Neural crest cell (in vitro differentiated cells): ENCODE data around the gene PRKAG2. TPM values are rescaled to one million over a fixed set of nuclear protein-coding genes. Genes with fewer than 3 reads are reported as not detected.

Experiments
- DNase-seq: peaks from one replicate; pipeline ENCODE4 v3.0.0; 2021; ENCODE audit warnings: low read depth, mixed read lengths, low spot score
- H3K27ac Mint-ChIP-seq: one replicate; pipeline ENCODE4 v1.8.0; 2021; ENCODE audit warnings: mild to moderate bottlenecking, mixed read lengths; ENCODE audit not compliant: unreplicated experiment
- H3K27me3 Mint-ChIP-seq: 2 replicates; pipeline ENCODE4 v1.8.0; 2021; ENCODE audit warnings: low read depth, mild to moderate bottlenecking, mixed read lengths
- H3K36me3 Mint-ChIP-seq: 2 replicates; pipeline ENCODE4 v1.8.0; 2021; ENCODE audit warnings: low read depth, mild to moderate bottlenecking, mixed read lengths
- H3K4me1 Mint-ChIP-seq: 2 replicates; pipeline ENCODE4 v1.8.0; 2021; ENCODE audit warnings: mixed read lengths
- H3K4me3 Mint-ChIP-seq: one replicate; pipeline ENCODE4 v1.8.0; 2021; ENCODE audit warnings: mild to moderate bottlenecking, mixed read lengths
- H3K9me3 Mint-ChIP-seq: 2 replicates; pipeline ENCODE4 v1.8.0; 2021; ENCODE audit warnings: mixed read lengths
- CTCF ChIP-seq: fragments of 200-600 bp; sonication (generic); conservative IDR thresholded peaks from 2 replicates; pipeline ENCODE4 v1.5.0; 2021; ENCODE audit warnings: antibody characterized with exemption, mild to moderate bottlenecking
- total RNA-seq: library from RNA; stranded (reverse); gene quantifications from 2 replicates; pipeline ENCODE4 v1.2.1, GENCODE V29; 2021

The PRKAG2 gene
- total RNA-seq, 1 donor from 2014 or later, result 12.5 TPM

- no peaks in the 10 kb centered on the region for H3K27me3 Mint-ChIP-seq
- peaks cover 2% of the 10 kb centered on the region for H3K4me1 Mint-ChIP-seq
- H3K9me3 Mint-ChIP-seq, result peaks cover 2% of the 10 kb centered on the region
- no peak overlapping the region for H3K4me3 Mint-ChIP-seq
- H3K36me3 Mint-ChIP-seq, result no peaks in the 10 kb centered on the region
- TF ChIP-seq CTCF, result no peak
- no peak for DNase-seq
- no peak overlapping the region for H3K27ac Mint-ChIP-seq
Measured at GRCh38 chr7:151592868-151593486, 283.9 kb downstream of the PRKAG2 start.

DNA sequence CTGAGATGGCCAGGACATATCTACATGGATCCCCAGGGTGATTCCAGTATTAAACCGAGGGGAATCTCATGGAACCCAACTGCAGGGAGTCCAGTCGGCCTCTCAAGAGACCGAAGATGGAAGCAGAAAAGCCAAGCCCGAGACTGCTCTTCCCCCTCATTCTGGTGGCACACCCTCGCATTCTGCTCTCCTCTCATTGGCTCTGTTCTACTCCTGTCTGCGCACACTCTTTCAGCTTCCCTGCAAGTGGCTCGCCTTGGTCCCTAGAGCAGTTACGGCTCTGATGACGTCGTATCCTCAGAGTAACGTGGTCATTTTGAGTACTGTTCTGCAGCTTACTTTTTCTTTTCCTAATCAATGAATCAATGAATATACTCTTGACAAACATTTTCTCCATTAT lies 284.6 kb downstream of the PRKAG2 start:
- H3K9me3 Mint-ChIP-seq, result peaks cover 2% of the 10 kb centered on the region
- H3K27ac Mint-ChIP-seq, result no peak overlapping the region
- no peak for TF ChIP-seq CTCF
- H3K4me1 Mint-ChIP-seq, result no peaks in the 10 kb centered on the region
- DNase-seq, result no peak
- H3K36me3 Mint-ChIP-seq, result no peaks in the 10 kb centered on the region
- H3K4me3 Mint-ChIP-seq, result no peak overlapping the region
- no peaks in the 10 kb centered on the region for H3K27me3 Mint-ChIP-seq

DNA sequence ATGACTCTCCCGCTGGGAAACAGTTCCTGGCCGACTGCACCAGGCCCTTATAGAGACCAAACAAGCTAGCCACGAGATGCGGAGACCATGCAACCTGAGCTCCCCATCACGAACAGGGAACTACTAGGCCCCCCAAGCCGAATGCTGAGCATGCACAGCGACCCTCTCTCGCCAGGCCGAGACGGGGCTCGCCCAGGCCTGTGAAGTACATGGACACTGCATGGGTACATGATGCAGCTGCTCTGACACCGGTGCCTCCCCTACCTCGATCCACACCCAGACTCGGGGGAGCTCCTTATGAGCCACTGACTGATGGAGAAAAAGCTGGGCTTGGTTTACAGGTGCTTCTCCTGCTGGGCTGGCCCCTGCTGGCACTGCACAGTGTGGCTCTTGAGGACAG lies 285.0 kb downstream of the PRKAG2 start:
- H3K4me3 Mint-ChIP-seq, result no peak overlapping the region
- no peaks in the 10 kb centered on the region for H3K36me3 Mint-ChIP-seq
- peaks cover 2% of the 10 kb centered on the region for H3K9me3 Mint-ChIP-seq

GRCh38 chr7:151590850-151591771 lies 285.8 kb downstream of the PRKAG2 start:
- Mint-ChIP-seq H3K27ac (peak overlapping the region; percentile 24), H3K9me3 (no peaks in the 10 kb centered on the region), H3K36me3 (no peaks in the 10 kb centered on the region), H3K27me3 (no peaks in the 10 kb centered on the region), H3K4me1 (no peaks in the 10 kb centered on the region), H3K4me3 (no peak overlapping the region)
- no peak for TF ChIP-seq CTCF
- no peak for DNase-seq

More for the DNA sequence above, 285.0 kb downstream of the PRKAG2 start:
- DNase-seq, result no peak
- H3K4me1 Mint-ChIP-seq, result no peaks in the 10 kb centered on the region
- no peak overlapping the region for H3K27ac Mint-ChIP-seq
- no peaks in the 10 kb centered on the region for H3K27me3 Mint-ChIP-seq
- TF ChIP-seq CTCF, result no peak

GRCh38 chr7:151590071-151590849 lies 286.7 kb downstream of the PRKAG2 start:
- TF ChIP-seq CTCF, result no peak
- Mint-ChIP-seq H3K27me3 (no peaks in the 10 kb centered on the region), H3K27ac (peak overlapping the region; percentile 24), H3K4me3 (no peak overlapping the region), H3K9me3 (no peaks in the 10 kb centered on the region), H3K36me3 (no peaks in the 10 kb centered on the region), H3K4me1 (no peaks in the 10 kb centered on the region)
- DNase-seq, result no peak
